Mesothelial cell of epicardium (in vitro differentiated cells): ENCODE results near the gene NAV2. TPM values are rescaled to one million over a fixed set of nuclear protein-coding genes. Genes with fewer than 3 reads are reported as not detected.

Experiments used
- DNase-seq, 2 experiments: peaks; one replicate each; pipeline ENCODE4 v3.0.0; 2021; ENCODE audit warnings: low spot score in 2 of 2; ENCODE audit not compliant: unreplicated experiment in 2 of 2
- H3K27ac Mint-ChIP-seq: 2 replicates; pipeline ENCODE4 v1.8.0; 2021; ENCODE audit warnings: mixed read lengths
- H3K27me3 Mint-ChIP-seq: 2 replicates; pipeline ENCODE4 v1.8.0; 2021; ENCODE audit warnings: low read depth, mixed read lengths
- H3K36me3 Mint-ChIP-seq: 2 replicates; pipeline ENCODE4 v1.8.0; 2021; ENCODE audit warnings: mixed read lengths
- H3K4me1 Mint-ChIP-seq: 2 replicates; pipeline ENCODE4 v1.8.0; 2021; ENCODE audit warnings: mixed read lengths
- H3K4me3 Mint-ChIP-seq: 2 replicates; pipeline ENCODE4 v1.8.0; 2021; ENCODE audit warnings: mild to moderate bottlenecking, moderate library complexity, mixed read lengths
- H3K9me3 Mint-ChIP-seq: 2 replicates; pipeline ENCODE4 v1.8.0; 2021; ENCODE audit warnings: mixed read lengths
- CTCF ChIP-seq: fragments of 200-600 bp; sonication (generic); IDR thresholded peaks from one replicate; pipeline ENCODE4 v1.5.0; 2021; ENCODE audit warnings: antibody characterized with exemption; ENCODE audit not compliant: unreplicated experiment
- total RNA-seq: library from RNA; stranded (reverse); gene quantifications from 3 replicates; pipeline ENCODE4 v1.2.1, GENCODE V29; 2021

The NAV2 gene
- total RNA-seq, 1 donor from 2014 or later, result 69.8 TPM

- no peak for DNase-seq
- Mint-ChIP-seq H3K27me3 (no peaks in the 10 kb centered on the region), H3K4me3 (no peak overlapping the region), H3K9me3 (no peaks in the 10 kb centered on the region), H3K4me1 (peaks cover 12% of the 10 kb centered on the region), H3K27ac (no peak overlapping the region), H3K36me3 (no peaks in the 10 kb centered on the region)
- no peak for TF ChIP-seq CTCF
Observed at GRCh38 chr11:19768197-19768596, 55.6 kb downstream of the NAV2 start.

GRCh38 chr11:19768815-19769214, 56.2 kb downstream of the NAV2 start:
- H3K27me3 Mint-ChIP-seq, result no peaks in the 10 kb centered on the region
- no peak for DNase-seq
- peaks cover 7% of the 10 kb centered on the region for H3K4me1 Mint-ChIP-seq
- TF ChIP-seq CTCF, result no peak
- no peaks in the 10 kb centered on the region for H3K36me3 Mint-ChIP-seq
- no peaks in the 10 kb centered on the region for H3K9me3 Mint-ChIP-seq
- no peak overlapping the region for H3K4me3 Mint-ChIP-seq
- no peak overlapping the region for H3K27ac Mint-ChIP-seq

- no peak for TF ChIP-seq CTCF
- peaks cover 2% of the 10 kb centered on the region for H3K27me3 Mint-ChIP-seq
- no peak overlapping the region for H3K4me3 Mint-ChIP-seq
- no peaks in the 10 kb centered on the region for H3K9me3 Mint-ChIP-seq
- no peaks in the 10 kb centered on the region for H3K36me3 Mint-ChIP-seq
- peaks cover 3% of the 10 kb centered on the region for H3K4me1 Mint-ChIP-seq
- no peak for DNase-seq
- no peak overlapping the region for H3K27ac Mint-ChIP-seq
Observed at GRCh38 chr11:19769820-19770219, 57.2 kb downstream of the NAV2 start.

GRCh38 chr11:19770277-19770676, 57.6 kb downstream of the NAV2 start:
- peaks cover 3% of the 10 kb centered on the region for H3K4me1 Mint-ChIP-seq
- H3K9me3 Mint-ChIP-seq, result no peaks in the 10 kb centered on the region
- DNase-seq, result no peak
- TF ChIP-seq CTCF, result no peak
- no peak overlapping the region for H3K4me3 Mint-ChIP-seq
- H3K27me3 Mint-ChIP-seq, result peaks cover 4% of the 10 kb centered on the region
- no peaks in the 10 kb centered on the region for H3K36me3 Mint-ChIP-seq
- no peak overlapping the region for H3K27ac Mint-ChIP-seq

GRCh38 chr11:19771463-19771862, 58.8 kb downstream of the NAV2 start:
- H3K9me3 Mint-ChIP-seq, result no peaks in the 10 kb centered on the region
- no peak for TF ChIP-seq CTCF
- peaks cover 3% of the 10 kb centered on the region for H3K4me1 Mint-ChIP-seq
- H3K27me3 Mint-ChIP-seq, result peaks cover 11% of the 10 kb centered on the region
- no peak overlapping the region for H3K4me3 Mint-ChIP-seq
- no peak for DNase-seq
- H3K27ac Mint-ChIP-seq, result no peak overlapping the region
- H3K36me3 Mint-ChIP-seq, result no peaks in the 10 kb centered on the region

GRCh38 chr11:19772480-19772879, 59.8 kb downstream of the NAV2 start:
- H3K36me3 Mint-ChIP-seq, result no peaks in the 10 kb centered on the region
- H3K9me3 Mint-ChIP-seq, result no peaks in the 10 kb centered on the region
- H3K27me3 Mint-ChIP-seq, result peaks cover 12% of the 10 kb centered on the region
- no peak for TF ChIP-seq CTCF
- no peak overlapping the region for H3K27ac Mint-ChIP-seq
- peaks cover 6% of the 10 kb centered on the region for H3K4me1 Mint-ChIP-seq
- DNase-seq, result no peak
- H3K4me3 Mint-ChIP-seq, result no peak overlapping the region
